GM12892 (cell line): ENCODE measurements around the gene USHBP1.
A peak's percentile ranks its signal among the peaks of the same experiment; 100 is the strongest.
"Not testable (repeated sequence)": the region's sequence is repeated elsewhere in the genome, so short reads cannot be mapped to it uniquely, and the experiment has no call there.

Experiments used
- DNase-seq: peaks from one replicate; pipeline ENCODE4 v3.0.0; 2011; ENCODE audit not compliant: insufficient read length
- FAIRE-seq: peaks from 2 replicates; lab custom pipeline; 2011; peaks lifted over from hg19 to GRCh38; lab: Jason Lieb, UNC
- POLR2A ChIP-seq: IDR thresholded peaks from 2 replicates; pipeline ENCODE4 v1.6.1; 2011; ENCODE audit warnings: low read depth, low read length, control low read depth
- POLR2AphosphoS5 ChIP-seq: IDR thresholded peaks from 2 replicates; pipeline ENCODE4 v1.6.1; 2011; ENCODE audit warnings: low read depth, low read length, control low read depth
- TAF1 ChIP-seq: IDR thresholded peaks from 2 replicates; pipeline ENCODE4 v1.6.1; 2011; ENCODE audit warnings: low read depth, mild to moderate bottlenecking, control low read depth, low read length, borderline replicate concordance

USHBP1 gene

GRCh38 chr19:17292301-17293074, 27.9 kb upstream of the USHBP1 start:
- FAIRE-seq (peak; percentile 97), DNase-seq (peak; percentile 98)
- TF ChIP-seq POLR2AphosphoS5 (0 out of 2 replicates have a peak, but pooled peaks have one; percentile 19), POLR2A (peak; percentile 64; the same call in 1 of the 2 replicates), TAF1 (no peak)

- TF ChIP-seq POLR2A (no peak), POLR2AphosphoS5 (no peak), TAF1 (no peak)
- peak; percentile 88 for DNase-seq
- peak; percentile 79 for FAIRE-seq
Measured at GRCh38 chr19:17289489-17289888, 24.9 kb upstream of the USHBP1 start.

GRCh38 chr19:17286752-17287151, 22.2 kb upstream of the USHBP1 start:
- DNase-seq (no peak), FAIRE-seq (no peak)
- TF ChIP-seq POLR2AphosphoS5 (no peak), POLR2A (no peak), TAF1 (no peak)

- no peak for DNase-seq
- no peak for TF ChIP-seq TAF1
- no peak for FAIRE-seq
Measured at GRCh38 chr19:17286263-17286662, 21.7 kb upstream of the USHBP1 start.

GRCh38 chr19:17285415-17286135, 21.0 kb upstream of the USHBP1 start:
- no peak for DNase-seq
- no peak for FAIRE-seq
- TF ChIP-seq POLR2A: no peak

GRCh38 chr19:17283504-17283996, 19.0 kb upstream of the USHBP1 start:
- FAIRE-seq (no peak), DNase-seq (no peak)
- TF ChIP-seq POLR2AphosphoS5 (no peak), POLR2A (no peak), TAF1 (no peak)

- peak; percentile 97 for FAIRE-seq
- DNase-seq: peak; percentile 93
Measured at GRCh38 chr19:17282488-17283125, 18.1 kb upstream of the USHBP1 start.

GRCh38 chr19:17281391-17282304, 17.1 kb upstream of the USHBP1 start, which contains the start of gene ANKLE1:
Gene ANKLE1, plus strand, starts transcription at chr19:17281901. Its CDS starts 20 bp downstream, at chr19:17281921.
- peak; percentile 94 for FAIRE-seq
- peak; percentile 80 for DNase-seq
- TF ChIP-seq POLR2AphosphoS5: no peak
- no peak for TF ChIP-seq TAF1
- TF ChIP-seq POLR2A: peak; percentile 51; the same call in 1 of the 2 replicates

More at GRCh38 chr19:17282488-17283125, 18.1 kb upstream of the USHBP1 start:
- peak; percentile 28; the same call in 1 of the 2 replicates for TF ChIP-seq POLR2A
- TF ChIP-seq POLR2AphosphoS5: no peak
- TF ChIP-seq TAF1: no peak

- no peak for TF ChIP-seq POLR2AphosphoS5
- no peak for TF ChIP-seq POLR2A
- no peak for TF ChIP-seq TAF1
- DNase-seq (no peak), FAIRE-seq (no peak)
Measured at GRCh38 chr19:17279436-17279835, 14.9 kb upstream of the USHBP1 start.

- no peak for DNase-seq
- FAIRE-seq: no peak
- no peak for TF ChIP-seq POLR2AphosphoS5
- TF ChIP-seq POLR2A: no peak
- no peak for TF ChIP-seq TAF1
Measured at GRCh38 chr19:17275441-17276175, 11.1 kb upstream of the USHBP1 start.

GRCh38 chr19:17274892-17275291, 10.3 kb upstream of the USHBP1 start:
- not testable (repeated sequence) for FAIRE-seq

More at GRCh38 chr19:17274892-17275291, 10.3 kb upstream of the USHBP1 start:
- DNase-seq: not testable (repeated sequence)
